Lower lobe of right lung (tissue), 2 donors: Measurements from ENCODE around the gene TMEM125. TPM values are rescaled to one million over a fixed set of nuclear protein-coding genes. Genes with fewer than 3 reads are reported as not detected.
A peak's percentile ranks its signal among the peaks of the same experiment; 100 is the strongest.

Experiments used
- ATAC-seq, 2 donors: fragments of 200-7000 bp; cut with Tn5 transposase; one replicate each; pipeline ENCODE4 v1.9.1; 2020 to 2022; ENCODE audit warnings: mild to moderate bottlenecking in 2 of 2, moderate library complexity in 2 of 2
- DNase-seq: peaks from one replicate; pipeline ENCODE4 v3.0.0-alpha.2; 2020
- H3K27ac ChIP-seq: fragments of 200-600 bp; one replicate; pipeline ENCODE4 v1.8.0; 2022
- H3K27me3 ChIP-seq: fragments of 200-600 bp; one replicate; pipeline ENCODE4 v1.8.0; 2022; ENCODE audit warnings: low read depth
- H3K36me3 ChIP-seq: fragments of 200-600 bp; one replicate; pipeline ENCODE4 v1.8.0; 2022; ENCODE audit warnings: mild to moderate bottlenecking
- H3K4me1 ChIP-seq: fragments of 200-600 bp; one replicate; pipeline ENCODE4 v1.8.0; 2022
- H3K4me3 ChIP-seq: fragments of 200-600 bp; one replicate; pipeline ENCODE4 v1.8.0; 2022; ENCODE audit warnings: mild to moderate bottlenecking
- H3K9me3 ChIP-seq: fragments of 200-600 bp; one replicate; pipeline ENCODE4 v1.8.0; 2022
- CTCF ChIP-seq: fragments of 200-600 bp; IDR thresholded peaks from one replicate; pipeline ENCODE4 v1.8.0; 2022; ENCODE audit warnings: antibody characterized with exemption, mild to moderate bottlenecking
- intact Hi-C: fragments of 100-400 bp; cut with DNase I; formaldehyde crosslinking; loops from one replicate; pipeline ENCODE4 v1.11.0; 2022
- total RNA-seq: library from RNA; stranded (reverse); fragmentation: NEBNext Ultra II Directional; extraction: Animal tissue kit (Norgen Biotek cat#: 25700); gene quantifications from one replicate; pipeline ENCODE4 v1.2.1, GENCODE V29; 2021
- donor health status: DM: no; HTN: yes; CAD: no; lungs with severe emphysema.

Gene TMEM125
- total RNA-seq, 1 donor from 2014 or later = 197 TPM

GRCh38 chr1:43272161-43272560 is 2.4 kb downstream of the TMEM125 start:
- Histone ChIP-seq H3K27ac (no peak overlapping the region), H3K9me3 (no peaks in the 10 kb centered on the region), H3K27me3 (no peaks in the 10 kb centered on the region), H3K36me3 (no peaks in the 10 kb centered on the region), H3K4me1 (peaks cover 24% of the 10 kb centered on the region), H3K4me3 (peak overlapping the region; percentile 51)
- intact Hi-C loops = no loop called here
- DNase-seq = no peak
- no peak for ATAC-seq
- TF ChIP-seq CTCF = no peak

GRCh38 chr1:43272576-43273571 is 3.1 kb downstream of the TMEM125 start:
- Histone ChIP-seq H3K27me3 (no peaks in the 10 kb centered on the region), H3K9me3 (no peaks in the 10 kb centered on the region), H3K36me3 (no peaks in the 10 kb centered on the region), H3K4me1 (peaks cover 24% of the 10 kb centered on the region), H3K27ac (no peak overlapping the region), H3K4me3 (no peak overlapping the region)
- DNase-seq (no peak), ATAC-seq (no peak)
- intact Hi-C loops = no loop called here
- no peak for TF ChIP-seq CTCF

GRCh38 chr1:43273708-43274107 is 3.9 kb downstream of the TMEM125 start:
- Histone ChIP-seq H3K9me3 (no peaks in the 10 kb centered on the region), H3K27ac (peak overlapping the region; percentile 8), H3K4me3 (no peak overlapping the region), H3K27me3 (no peaks in the 10 kb centered on the region), H3K4me1 (peaks cover 24% of the 10 kb centered on the region), H3K36me3 (no peaks in the 10 kb centered on the region)
- intact Hi-C loops = no loop called here
- ATAC-seq (no peak), DNase-seq (no peak)
- no peak for TF ChIP-seq CTCF

GRCh38 chr1:43274125-43274803 is 4.5 kb downstream of the TMEM125 start:
- no peak for TF ChIP-seq CTCF
- ATAC-seq (peak; percentile 4 to 9), DNase-seq (no peak)
- Histone ChIP-seq H3K4me1 (peaks cover 20% of the 10 kb centered on the region), H3K27me3 (no peaks in the 10 kb centered on the region), H3K27ac (peak overlapping the region; percentile 8), H3K4me3 (no peak overlapping the region), H3K9me3 (no peaks in the 10 kb centered on the region), H3K36me3 (no peaks in the 10 kb centered on the region)
- intact Hi-C loops = no loop called here

GRCh38 chr1:43274804-43275180 is 5.0 kb downstream of the TMEM125 start:
- Histone ChIP-seq H3K9me3 (no peaks in the 10 kb centered on the region), H3K4me3 (no peak overlapping the region), H3K27ac (peak overlapping the region; percentile 8), H3K4me1 (peaks cover 16% of the 10 kb centered on the region), H3K27me3 (no peaks in the 10 kb centered on the region), H3K36me3 (no peaks in the 10 kb centered on the region)
- DNase-seq (no peak), ATAC-seq (no peak)
- no peak for TF ChIP-seq CTCF
- intact Hi-C loops = no loop called here
